DMS53 treated with DMSO at 0.1 percent for 48 hours (cell line): Measurements from ENCODE around the gene UVRAG.
A peak's percentile ranks its signal among the peaks of the same experiment; 100 is the strongest.

Experiments used
- DNase-seq: peaks from one replicate; lab custom pipeline; 2025; ENCODE audit not compliant: unreplicated experiment; lab: John Stamatoyannopoulos, UW

The UVRAG gene

GRCh38 chr11:75814677-75815344, at the start of gene UVRAG:
Gene UVRAG (plus strand): TSS chr11:75815210. CDS start chr11:75815408, 198 bp downstream.
- peak; percentile 100 for DNase-seq

- no peak for DNase-seq
Measured at GRCh38 chr11:75766443-75767227, 48.4 kb upstream of the UVRAG start.

- no peak for DNase-seq
Measured at GRCh38 chr11:75767228-75767572, 47.8 kb upstream of the UVRAG start.

DNA sequence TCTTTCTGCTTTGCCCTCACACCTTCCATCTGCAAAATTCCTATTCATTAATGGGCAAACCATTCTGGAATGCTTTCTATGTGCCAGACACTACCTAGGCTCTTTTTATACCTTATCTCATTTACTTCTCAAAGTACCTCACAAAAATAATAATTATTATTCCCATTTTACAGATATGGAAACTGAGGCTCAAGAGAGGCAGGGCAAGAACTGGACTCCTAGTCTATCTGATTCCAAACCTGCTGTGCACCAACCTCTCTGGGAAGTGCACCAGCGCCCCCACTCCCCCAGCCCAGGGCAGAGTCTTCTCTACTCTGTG, 47.3 kb upstream of the UVRAG start:
- DNase-seq: no peak

DNA sequence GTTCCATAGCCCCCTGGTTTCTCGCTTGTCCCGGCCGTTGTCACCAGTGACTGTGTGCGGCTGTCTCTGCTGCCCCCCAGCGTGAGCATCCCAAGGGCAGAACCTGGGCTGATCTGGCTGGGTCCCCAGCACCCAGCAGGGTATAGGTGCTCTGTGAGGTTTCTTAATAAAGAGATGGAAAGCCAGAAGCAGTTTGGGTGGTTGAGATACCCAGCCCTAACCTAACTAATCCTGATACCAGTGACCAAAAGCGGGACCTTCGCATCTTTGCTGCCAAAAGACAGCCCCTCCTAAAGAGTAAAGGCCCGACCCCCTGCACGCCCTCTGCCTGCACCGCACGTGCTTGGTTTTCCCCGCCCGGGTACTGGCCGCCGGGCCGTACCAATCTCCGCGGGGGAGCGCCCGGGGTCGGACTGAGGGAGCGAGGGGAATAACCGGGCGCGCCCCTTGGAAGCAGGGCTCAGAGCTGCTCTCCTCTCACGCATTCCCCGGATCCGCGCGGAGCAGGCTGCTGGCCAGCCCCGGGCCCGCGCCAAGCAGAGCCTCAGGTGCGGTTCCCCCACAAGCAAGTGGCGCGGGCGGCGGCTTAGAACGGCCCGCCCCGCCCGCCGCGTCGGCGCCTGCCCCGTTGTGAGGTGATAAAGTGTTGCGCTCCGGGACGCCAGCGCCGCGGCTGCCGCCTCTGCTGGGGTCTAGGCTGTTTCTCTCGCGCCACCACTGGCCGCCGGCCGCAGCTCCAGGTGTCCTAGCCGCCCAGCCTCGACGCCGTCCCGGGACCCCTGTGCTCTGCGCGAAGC, 46.7 kb upstream of the UVRAG start, which contains the start of gene DGAT2:
Gene DGAT2, plus strand, starts transcription at position 667 of the 797 bp plus-strand sequence. CDS start 214 bp downstream, outside the sequence.
- peak; percentile 93 for DNase-seq

GRCh38 chr11:75768909-75769771, 45.9 kb upstream of the UVRAG start:
- DNase-seq: peak; percentile 58

GRCh38 chr11:75770102-75770501, 44.9 kb upstream of the UVRAG start:
- no peak for DNase-seq

- no peak for DNase-seq
Measured at GRCh38 chr11:75771646-75772410, 43.2 kb upstream of the UVRAG start.

- no peak for DNase-seq
Measured at GRCh38 chr11:75773595-75774353, 41.2 kb upstream of the UVRAG start.

GRCh38 chr11:75775056-75775455, 40.0 kb upstream of the UVRAG start:
- no peak for DNase-seq

GRCh38 chr11:75776546-75776945, 38.5 kb upstream of the UVRAG start:
- DNase-seq: no peak

- DNase-seq: no peak
Measured at GRCh38 chr11:75777461-75778110, 37.4 kb upstream of the UVRAG start.

DNA sequence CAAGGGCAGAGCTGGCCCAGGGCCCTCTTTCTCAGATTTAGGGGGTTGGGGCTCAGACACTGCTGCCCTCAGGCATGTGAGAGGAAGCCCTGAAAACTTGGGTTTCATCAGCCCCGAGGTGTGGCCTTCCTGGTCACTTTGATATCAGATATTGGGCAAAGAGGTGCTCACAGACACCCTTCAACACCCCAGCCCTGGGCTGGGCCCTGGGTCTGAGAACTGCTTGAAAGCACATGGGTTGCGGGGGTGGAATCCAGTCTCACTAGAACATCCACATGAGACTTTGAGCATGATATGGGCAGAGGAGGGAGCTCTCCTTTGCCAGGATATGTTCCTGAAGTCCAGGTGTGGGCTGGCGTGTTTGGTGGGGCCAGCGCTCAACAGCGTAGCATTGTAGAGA, 36.0 kb upstream of the UVRAG start:
- DNase-seq: no peak

DNA sequence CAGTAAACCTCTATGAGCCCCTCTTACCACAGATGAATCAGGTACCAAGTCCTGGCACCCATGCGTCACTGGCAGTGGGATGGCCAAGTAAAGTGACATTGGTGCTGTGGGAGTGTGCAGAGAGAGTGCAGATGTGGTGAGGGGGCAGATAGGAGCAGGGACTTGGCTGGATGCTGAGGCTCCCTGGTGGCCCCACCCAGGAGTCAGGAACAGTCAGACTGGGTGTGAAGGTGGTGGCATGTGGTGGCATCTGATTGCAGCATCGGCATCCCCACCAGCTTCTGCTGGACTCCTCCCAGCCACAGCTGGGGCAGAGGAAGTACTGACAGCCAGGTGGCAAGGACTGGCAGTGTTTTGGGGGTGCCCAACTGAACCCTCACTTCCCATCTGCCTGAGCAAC, 35.0 kb upstream of the UVRAG start:
- DNase-seq: no peak

DNA sequence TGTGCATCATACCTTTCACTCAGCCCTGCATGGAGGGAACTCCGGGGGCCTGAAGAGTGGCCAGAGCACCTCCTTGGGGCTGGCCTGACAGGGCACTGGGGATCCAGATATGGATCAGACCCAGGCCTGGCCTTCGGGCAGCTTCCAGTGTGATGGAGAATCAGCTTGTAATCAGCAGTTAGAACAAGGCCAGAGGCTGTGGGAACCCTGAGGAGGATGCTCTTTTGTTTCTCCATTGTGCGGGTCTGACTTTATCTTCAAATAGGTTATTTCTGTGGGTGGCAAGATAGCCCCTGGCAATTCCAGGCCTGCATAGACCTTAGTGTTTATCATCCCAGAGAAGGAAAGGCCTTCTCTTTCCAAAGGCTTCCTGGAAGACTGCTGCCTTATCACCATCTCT, 34.1 kb upstream of the UVRAG start:
- no peak for DNase-seq

GRCh38 chr11:75781296-75781695, 33.7 kb upstream of the UVRAG start:
- no peak for DNase-seq

GRCh38 chr11:75781831-75782230, 33.2 kb upstream of the UVRAG start:
- no peak for DNase-seq

DNA sequence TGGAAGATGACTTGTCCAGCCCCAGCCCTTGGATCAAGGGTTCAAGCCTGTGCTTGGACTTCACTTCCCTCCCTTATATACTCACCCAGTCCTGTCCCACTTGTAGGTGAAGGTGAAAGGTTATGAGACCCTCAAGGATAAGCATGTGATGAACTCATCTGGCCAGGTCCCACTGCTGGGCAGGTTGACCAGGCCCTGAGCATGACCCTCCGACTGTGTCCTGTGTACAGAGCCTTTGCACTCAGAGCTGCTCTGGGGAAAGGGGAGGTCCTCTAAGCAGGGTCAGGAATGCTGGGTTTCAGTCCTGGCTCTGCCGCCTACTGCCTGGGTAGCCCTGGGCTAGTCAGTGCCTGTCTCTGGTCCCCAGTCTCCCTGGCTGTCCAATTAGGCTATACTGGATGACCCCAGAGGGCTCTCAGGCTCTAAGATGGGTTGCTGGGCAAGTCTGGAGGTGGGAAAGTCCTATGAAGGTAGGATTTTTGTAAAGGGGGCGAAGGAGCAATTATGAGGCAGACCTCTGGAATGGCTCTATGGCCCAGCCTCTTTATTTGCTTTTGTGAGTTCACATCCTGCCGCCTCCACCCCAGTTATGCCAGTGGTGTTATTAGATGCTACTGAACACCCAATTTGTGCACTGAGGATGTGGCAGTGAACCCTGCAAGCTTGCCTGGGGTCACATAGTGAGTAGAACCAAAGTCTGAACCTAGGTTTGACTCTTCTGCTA, 32.3 kb upstream of the UVRAG start:
- no peak for DNase-seq
